ENCODE results near the gene TFB1M.
"Not testable (repeated sequence)": the region's sequence is repeated elsewhere in the genome, so short reads cannot be mapped to it uniquely, and the experiment has no call there.

TFB1M gene

GRCh38 chr6:155240905-155241600, 73.2 kb downstream of the TFB1M start:
- DNase-seq (ENCODE audit: low read depth in 2 of 2), result no peak

GRCh38 chr6:155237613-155238012, 76.7 kb downstream of the TFB1M start:
- no peak for DNase-seq (ENCODE audit: low read depth in 2 of 2)

GRCh38 chr6:155235087-155235486, 79.2 kb downstream of the TFB1M start:
- no peak for DNase-seq (ENCODE audit: low read depth in 2 of 2)

DNA sequence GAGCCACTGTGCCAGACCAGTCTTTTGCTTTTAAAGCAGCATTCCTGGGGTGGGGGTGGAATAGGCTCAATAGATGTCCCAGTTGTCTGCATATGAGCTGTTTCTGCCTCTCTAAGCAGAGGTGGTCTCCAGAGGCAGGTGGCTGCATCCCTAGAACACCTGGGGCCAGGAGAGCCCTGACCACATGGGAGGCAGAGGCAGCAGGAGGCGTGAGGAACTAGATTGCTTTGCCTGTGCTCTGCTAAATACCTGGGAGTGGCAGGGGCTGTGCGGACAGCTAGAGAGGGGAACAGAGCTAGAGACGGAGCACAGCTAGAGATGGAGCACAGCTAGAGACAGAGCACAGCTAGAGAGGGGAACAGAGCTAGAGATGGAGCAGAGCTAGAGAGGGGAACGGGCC, 79.6 kb downstream of the TFB1M start:
- no peak for DNase-seq (ENCODE audit: low read depth in 2 of 2)

GRCh38 chr6:155234167-155234566, 80.1 kb downstream of the TFB1M start:
- DNase-seq (ENCODE audit: low read depth in 2 of 2), result no peak

- no peak for DNase-seq (ENCODE audit: low read depth in 2 of 2)
Observed at GRCh38 chr6:155232848-155233247, 81.4 kb downstream of the TFB1M start.

DNA sequence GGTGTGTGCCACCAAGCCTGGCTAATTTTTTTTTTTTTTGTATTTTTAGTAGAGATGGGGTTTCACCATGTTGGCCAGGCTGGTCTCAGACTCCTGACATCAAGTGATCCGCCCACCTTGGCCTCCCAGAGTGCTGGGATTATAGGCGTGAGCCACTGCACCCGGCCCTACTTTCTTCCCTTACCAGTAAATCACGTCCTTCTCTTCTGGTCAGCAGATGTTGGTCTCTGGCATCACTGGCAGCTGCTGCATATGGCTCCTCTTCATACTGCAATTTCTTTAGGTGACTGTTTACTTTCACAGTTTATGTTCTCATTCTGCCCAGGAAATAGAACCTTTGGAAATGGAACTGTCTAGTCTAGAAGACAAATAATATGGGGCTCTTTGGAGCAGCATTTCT, 83.3 kb downstream of the TFB1M start:
- not testable (repeated sequence) for DNase-seq (ENCODE audit: low read depth in 2 of 2)

- no peak for DNase-seq (ENCODE audit: low read depth in 2 of 2)
Observed at GRCh38 chr6:155228546-155229166, 85.6 kb downstream of the TFB1M start.

GRCh38 chr6:155227046-155227445, 87.2 kb downstream of the TFB1M start:
- DNase-seq (ENCODE audit: low read depth in 2 of 2), result no peak

GRCh38 chr6:155224618-155225017, 89.7 kb downstream of the TFB1M start:
- no peak for DNase-seq (ENCODE audit: low read depth in 2 of 2)

DNA sequence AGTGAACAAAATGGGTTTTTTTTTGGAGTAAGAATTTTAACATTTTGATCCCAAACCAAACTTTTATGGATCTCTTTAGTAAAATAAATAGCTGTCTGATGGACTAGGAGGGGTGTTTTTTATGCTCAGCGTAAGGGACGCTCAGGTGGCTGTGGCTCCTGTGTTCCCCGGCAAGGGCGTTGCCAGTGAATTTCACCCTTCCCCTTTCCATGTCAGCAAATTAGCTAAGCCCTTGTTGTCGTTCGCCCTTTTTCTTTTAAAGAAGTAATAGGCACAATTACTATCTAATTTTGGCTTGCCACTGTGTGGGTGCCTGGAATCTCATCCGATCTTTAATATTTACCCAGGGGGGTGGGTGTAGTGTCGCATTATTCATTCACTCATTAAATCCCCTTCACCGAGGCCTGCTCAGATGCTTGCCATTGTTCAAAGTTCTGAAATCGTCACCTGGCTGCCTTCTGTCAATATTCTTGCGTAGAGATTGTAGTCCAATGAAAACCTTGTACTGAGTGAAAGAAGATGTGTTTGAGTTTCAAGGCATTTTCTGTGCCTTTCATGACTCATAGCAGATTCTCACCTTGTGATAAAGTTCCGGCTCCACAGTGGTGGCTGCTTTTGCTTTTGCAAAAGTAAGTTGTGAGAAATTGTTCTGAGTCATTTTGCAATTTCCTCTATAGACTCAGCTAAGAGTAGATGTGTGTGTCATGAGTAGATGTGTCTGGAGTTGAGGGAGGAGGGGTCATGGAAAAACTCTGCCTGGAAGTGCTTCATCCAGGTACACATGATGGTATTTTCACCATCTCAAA, 90.4 kb downstream of the TFB1M start:
- peak; percentile 62 to 63 for DNase-seq (ENCODE audit: low read depth in 2 of 2)

- no peak for DNase-seq (ENCODE audit: low read depth in 2 of 2)
Observed at GRCh38 chr6:155222506-155222905, 91.8 kb downstream of the TFB1M start.

DNA sequence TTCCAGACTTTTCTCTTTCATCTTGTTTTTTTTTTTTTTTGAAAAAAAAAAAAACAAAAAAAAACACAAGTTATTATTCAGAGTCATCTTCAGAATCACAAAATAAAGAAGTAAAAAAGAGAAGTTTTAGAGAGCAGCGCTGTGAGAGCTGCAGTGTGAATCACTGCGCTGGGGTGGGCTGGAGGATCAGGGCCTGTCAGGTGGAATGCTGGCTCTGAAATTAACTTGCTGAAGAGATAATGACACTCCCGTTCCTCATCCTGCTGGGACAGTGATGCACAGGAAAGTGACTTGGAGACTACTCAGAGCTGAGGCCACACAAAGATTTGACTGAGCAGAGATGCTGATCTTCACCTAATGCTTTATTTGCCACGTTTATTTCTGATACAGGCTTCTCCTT, 93.2 kb downstream of the TFB1M start:
- no peak for DNase-seq (ENCODE audit: low read depth in 2 of 2)

GRCh38 chr6:155219858-155220301, 94.4 kb downstream of the TFB1M start:
- no peak for DNase-seq (ENCODE audit: low read depth in 2 of 2)

DNA sequence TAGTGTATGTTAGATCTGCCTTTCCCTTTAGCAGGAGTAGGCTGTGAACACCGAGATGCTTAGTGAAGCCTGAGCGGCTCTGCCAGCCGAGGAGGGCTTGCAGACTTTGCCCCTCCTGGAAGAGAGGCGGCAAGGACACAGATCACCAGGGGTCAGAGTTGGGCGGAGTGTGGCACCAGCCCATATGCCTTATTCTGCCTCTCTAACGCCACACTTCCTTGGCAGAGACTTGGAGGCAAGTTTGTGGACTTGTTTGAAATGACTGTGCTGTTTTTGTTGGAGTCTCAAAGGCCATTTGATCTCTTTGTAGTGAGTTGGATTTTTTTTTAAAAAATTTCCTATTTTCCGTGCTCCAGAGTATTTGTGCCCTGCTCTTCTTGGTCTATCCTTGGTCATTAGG, 95.0 kb downstream of the TFB1M start:
- no peak for DNase-seq (ENCODE audit: low read depth in 2 of 2)

- DNase-seq (ENCODE audit: low read depth in 2 of 2), result not testable (repeated sequence)
Observed at GRCh38 chr6:155218711-155219110, 95.6 kb downstream of the TFB1M start.

DNA sequence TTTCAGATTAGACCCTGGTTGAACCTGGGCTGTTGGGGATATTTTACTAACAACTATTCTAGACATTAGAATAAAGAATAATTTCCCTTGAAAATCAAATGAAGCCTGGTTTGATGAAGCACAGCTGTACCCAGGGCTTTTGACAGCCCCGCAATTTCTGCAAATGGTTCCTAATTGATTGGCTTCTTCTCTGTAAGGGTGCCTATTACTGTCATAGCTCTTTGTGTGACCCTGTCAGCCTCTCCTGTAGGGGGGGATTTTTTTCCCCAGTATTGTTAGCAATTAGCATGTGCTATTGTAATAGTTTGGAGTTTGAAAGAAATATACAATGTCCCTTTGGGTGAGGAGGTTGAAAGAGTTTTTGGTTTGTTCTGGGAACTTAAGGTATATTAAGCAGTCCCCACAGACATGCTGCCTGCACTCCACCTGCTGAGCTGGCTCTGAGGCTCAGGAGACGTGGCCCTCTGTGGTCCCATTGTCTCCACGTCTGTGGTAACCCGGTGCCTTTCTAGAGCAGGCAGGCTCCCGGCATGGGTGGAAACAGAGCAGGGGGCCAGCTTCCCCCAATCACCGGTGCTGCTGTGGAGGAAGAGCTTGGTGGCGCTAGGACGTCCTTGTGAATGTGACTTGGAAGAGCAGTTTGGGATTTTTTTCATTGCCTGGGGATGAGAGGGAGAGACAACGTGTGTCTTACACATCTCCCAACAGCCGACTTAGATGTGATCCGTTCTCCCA, 97.8 kb downstream of the TFB1M start:
- no peak for DNase-seq (ENCODE audit: low read depth in 2 of 2)

DNA sequence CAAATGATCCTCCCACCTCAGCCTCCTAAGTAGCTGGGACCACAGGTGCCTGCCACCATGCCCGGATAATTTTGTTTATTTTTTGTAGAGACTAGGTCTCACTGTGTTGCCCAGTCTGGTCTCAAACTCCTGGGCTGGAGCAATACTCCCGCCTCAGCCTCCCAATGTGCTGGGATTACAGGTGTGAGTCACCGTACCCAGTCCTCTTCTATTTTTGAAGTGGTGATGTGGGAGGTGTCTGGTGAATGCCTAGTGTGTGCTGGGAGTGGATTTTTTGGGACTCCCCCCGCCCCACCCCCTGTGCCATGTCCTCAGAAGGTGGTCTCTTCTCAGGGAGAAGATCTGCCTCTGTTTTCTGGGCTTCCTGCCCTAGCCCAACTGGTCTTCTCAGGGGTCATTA, 98.4 kb downstream of the TFB1M start:
- DNase-seq (ENCODE audit: low read depth in 2 of 2), result no peak

GRCh38 chr6:155213611-155214372, 100.5 kb downstream of the TFB1M start:
- DNase-seq (ENCODE audit: low read depth in 2 of 2), result no peak

GRCh38 chr6:155212616-155213380, 101.5 kb downstream of the TFB1M start:
- DNase-seq (ENCODE audit: low read depth in 2 of 2), result no peak

GRCh38 chr6:155212106-155212505, 102.2 kb downstream of the TFB1M start:
- no peak for DNase-seq (ENCODE audit: low read depth in 2 of 2)
